HG03103 (cell line): Measurements from ENCODE around the gene NRL.
A peak's percentile ranks its signal among the peaks of the same experiment; 100 is the strongest.

Experiments
- ATAC-seq: cut with Tn5 transposase; IDR thresholded peaks from one replicate; pipeline ENCODE4 v1.9.1; 2021; ENCODE audit warnings: low read depth; ENCODE audit not compliant: unreplicated experiment

The NRL gene

GRCh38 chr14:24100982-24101494 is 13.7 kb downstream of the NRL start:
- ATAC-seq: no peak

- no peak for ATAC-seq
Measured at GRCh38 chr14:24100197-24100981, 14.4 kb downstream of the NRL start.

- no peak for ATAC-seq
Measured at GRCh38 chr14:24098927-24099813, 15.6 kb downstream of the NRL start.

GRCh38 chr14:24098229-24098926 is 16.4 kb downstream of the NRL start:
- no peak for ATAC-seq

- no peak for ATAC-seq
Measured at GRCh38 chr14:24096545-24097181, 18.1 kb downstream of the NRL start.

- ATAC-seq: peak; percentile 53
Measured at GRCh38 chr14:24095271-24096068, 19.3 kb downstream of the NRL start.

- no peak for ATAC-seq
Measured at GRCh38 chr14:24094841-24095270, 19.9 kb downstream of the NRL start.

- peak; percentile 44 for ATAC-seq
Measured at GRCh38 chr14:24093901-24094840, 20.6 kb downstream of the NRL start, which contains the start of gene PCK2. PCK2 (plus strand) TSS chr14:24094311; CDS start chr14:24094406, 95 bp downstream.

- ATAC-seq: no peak
Measured at GRCh38 chr14:24093207-24093900, 21.4 kb downstream of the NRL start.

GRCh38 chr14:24092505-24093206 is 22.1 kb downstream of the NRL start:
- no peak for ATAC-seq

- no peak for ATAC-seq
Measured at GRCh38 chr14:24092110-24092504, 22.6 kb downstream of the NRL start.

- ATAC-seq: no peak
Measured at GRCh38 chr14:24089890-24090289, 24.9 kb downstream of the NRL start.

- no peak for ATAC-seq
Measured at GRCh38 chr14:24088095-24088494, 26.7 kb downstream of the NRL start.

- ATAC-seq: no peak
Measured at GRCh38 chr14:24087004-24087403, 27.7 kb downstream of the NRL start.

GRCh38 chr14:24086193-24086955 is 28.4 kb downstream of the NRL start:
- no peak for ATAC-seq

- ATAC-seq: no peak
Measured at GRCh38 chr14:24085215-24085614, 29.5 kb downstream of the NRL start.
